ENCODE results near the gene FNDC10.

The FNDC10 gene

GRCh38 chr1:1554926-1555915 is 44.7 kb downstream of the FNDC10 start:
- TF ChIP-seq CTCF (IDR thresholded peaks at IDR 0.05; ENCODE audit: insufficient read depth, low read length, poor library complexity, severe bottlenecking) = no peak
- no peak for TF ChIP-seq EZH2phosphoT487 (conservative IDR thresholded peaks at IDR 0.05; ENCODE audit: low read length)
- Histone ChIP-seq H2AFZ (ENCODE audit: low read depth, low read length, severe bottlenecking) (no peak overlapping the region), H3K79me2 (ENCODE audit: insufficient read depth, low read length) (no peaks in the 10 kb centered on the region; the same call in 1 of the 2 replicates), H3K27me3 (ENCODE audit: low read length) (no peaks in the 10 kb centered on the region), H4K20me1 (ENCODE audit: low read depth, low read length) (no peaks in the 10 kb centered on the region), H3K4me3 (ENCODE audit: insufficient read depth, low read length, poor library complexity, severe bottlenecking) (no peak overlapping the region), H3K27ac (ENCODE audit: low read depth, low read length) (no peak overlapping the region), H3K36me3 (ENCODE audit: low read length) (no peaks in the 10 kb centered on the region), H3K4me2 (ENCODE audit: low read depth, low read length, poor library complexity, severe bottlenecking) (no peak overlapping the region), H3K9me3 (ENCODE audit: insufficient read depth, low read length) (no peaks in the 10 kb centered on the region), H3K9ac (ENCODE audit: low read length) (no peak overlapping the region), H3K9me2 (replicated peaks; ENCODE audit: insufficient read depth, low read length) (no peaks in the 10 kb centered on the region), H3F3A (ENCODE audit: insufficient read depth) (peaks cover 4% of the 10 kb centered on the region; the same call in 1 of the 2 replicates)

GRCh38 chr1:1554550-1554925 is 45.4 kb downstream of the FNDC10 start:
- no peak overlapping the region for H3K27ac ChIP-seq (ENCODE audit: low read depth, low read length)
- TF ChIP-seq EZH2phosphoT487 (conservative IDR thresholded peaks at IDR 0.05; ENCODE audit: low read length) = no peak
- TF ChIP-seq CTCF (IDR thresholded peaks at IDR 0.05; ENCODE audit: insufficient read depth, low read length, poor library complexity, severe bottlenecking) = no peak
- no peak overlapping the region for H3K9ac ChIP-seq (ENCODE audit: low read length)

GRCh38 chr1:1553821-1554494 is 46.0 kb downstream of the FNDC10 start:
- Histone ChIP-seq H3F3A (ENCODE audit: insufficient read depth) (peaks cover 4% of the 10 kb centered on the region; the same call in 1 of the 2 replicates), H3K9me2 (replicated peaks; ENCODE audit: insufficient read depth, low read length) (no peaks in the 10 kb centered on the region), H2AFZ (ENCODE audit: low read depth, low read length, severe bottlenecking) (no peak overlapping the region), H3K79me2 (ENCODE audit: insufficient read depth, low read length) (no peaks in the 10 kb centered on the region; the same call in 1 of the 2 replicates), H4K20me1 (ENCODE audit: low read depth, low read length) (no peaks in the 10 kb centered on the region), H3K27me3 (ENCODE audit: low read length) (no peaks in the 10 kb centered on the region), H3K36me3 (ENCODE audit: low read length) (no peaks in the 10 kb centered on the region), H3K9me3 (ENCODE audit: insufficient read depth, low read length) (no peaks in the 10 kb centered on the region), H3K4me3 (ENCODE audit: insufficient read depth, low read length, poor library complexity, severe bottlenecking) (no peak overlapping the region), H3K27ac (ENCODE audit: low read depth, low read length) (no peak overlapping the region), H3K9ac (ENCODE audit: low read length) (no peak overlapping the region), H3K4me2 (ENCODE audit: low read depth, low read length, poor library complexity, severe bottlenecking) (no peak overlapping the region)
- TF ChIP-seq EZH2phosphoT487 (conservative IDR thresholded peaks at IDR 0.05; ENCODE audit: low read length) = no peak
- no peak for TF ChIP-seq CTCF (IDR thresholded peaks at IDR 0.05; ENCODE audit: insufficient read depth, low read length, poor library complexity, severe bottlenecking)

More at GRCh38 chr1:1554550-1554925, 45.4 kb downstream of the FNDC10 start:
- Histone ChIP-seq H3F3A (ENCODE audit: insufficient read depth) (peaks cover 4% of the 10 kb centered on the region; the same call in 1 of the 2 replicates), H3K79me2 (ENCODE audit: insufficient read depth, low read length) (no peaks in the 10 kb centered on the region; the same call in 1 of the 2 replicates), H3K9me2 (replicated peaks; ENCODE audit: insufficient read depth, low read length) (no peaks in the 10 kb centered on the region), H3K4me3 (ENCODE audit: insufficient read depth, low read length, poor library complexity, severe bottlenecking) (no peak overlapping the region), H3K4me2 (ENCODE audit: low read depth, low read length, poor library complexity, severe bottlenecking) (no peak overlapping the region), H2AFZ (ENCODE audit: low read depth, low read length, severe bottlenecking) (no peak overlapping the region), H3K27me3 (ENCODE audit: low read length) (no peaks in the 10 kb centered on the region), H3K9me3 (ENCODE audit: insufficient read depth, low read length) (no peaks in the 10 kb centered on the region), H4K20me1 (ENCODE audit: low read depth, low read length) (no peaks in the 10 kb centered on the region), H3K36me3 (ENCODE audit: low read length) (no peaks in the 10 kb centered on the region)
